HG03135 (cell line): Measurements from ENCODE around the gene PRDM2.

Experiments
- ATAC-seq: cut with Tn5 transposase; IDR thresholded peaks from one replicate; pipeline ENCODE4 v1.9.1; 2021; ENCODE audit warnings: mild to moderate bottlenecking, moderate library complexity; ENCODE audit not compliant: unreplicated experiment

Gene PRDM2

DNA sequence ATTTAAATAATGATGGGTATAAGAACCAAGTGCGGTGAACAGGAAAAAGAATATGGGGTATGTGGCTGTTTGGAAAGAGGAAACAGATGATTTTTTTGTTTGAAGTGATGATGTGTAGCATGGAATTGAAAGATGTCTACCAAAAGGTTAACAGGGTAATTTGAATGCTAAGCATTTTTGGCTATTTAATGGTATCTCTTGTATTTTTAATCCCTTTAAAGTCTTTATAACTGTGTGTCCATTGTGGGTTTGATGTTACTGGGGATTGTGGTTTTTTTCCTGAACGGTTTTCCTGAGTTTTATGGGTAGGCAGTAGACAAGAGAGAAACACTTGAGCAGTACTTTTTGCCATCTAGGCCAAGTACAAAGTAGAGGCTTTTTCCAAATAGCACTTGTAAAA is 63.2 kb downstream of the PRDM2 start:
- ATAC-seq, result no peak

DNA sequence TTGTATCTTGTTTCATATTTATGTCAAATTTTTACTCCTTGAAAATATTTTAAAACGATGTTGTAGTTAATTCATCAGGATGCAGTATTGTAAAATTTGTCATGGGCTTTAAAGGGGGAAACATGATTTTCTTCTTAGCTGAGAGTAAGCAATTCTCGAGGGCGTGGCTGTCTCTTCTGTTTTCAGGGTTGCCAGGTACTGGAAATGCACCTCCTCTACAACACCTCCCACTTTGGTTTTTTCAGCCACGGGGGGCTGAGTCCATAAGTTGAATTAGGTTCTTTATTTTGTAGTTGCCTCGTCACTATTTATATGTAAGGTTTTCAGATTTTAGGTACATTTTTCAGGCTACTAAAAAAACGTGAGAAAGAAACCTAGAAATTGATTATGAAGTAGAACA is 64.0 kb downstream of the PRDM2 start:
- no peak for ATAC-seq

DNA sequence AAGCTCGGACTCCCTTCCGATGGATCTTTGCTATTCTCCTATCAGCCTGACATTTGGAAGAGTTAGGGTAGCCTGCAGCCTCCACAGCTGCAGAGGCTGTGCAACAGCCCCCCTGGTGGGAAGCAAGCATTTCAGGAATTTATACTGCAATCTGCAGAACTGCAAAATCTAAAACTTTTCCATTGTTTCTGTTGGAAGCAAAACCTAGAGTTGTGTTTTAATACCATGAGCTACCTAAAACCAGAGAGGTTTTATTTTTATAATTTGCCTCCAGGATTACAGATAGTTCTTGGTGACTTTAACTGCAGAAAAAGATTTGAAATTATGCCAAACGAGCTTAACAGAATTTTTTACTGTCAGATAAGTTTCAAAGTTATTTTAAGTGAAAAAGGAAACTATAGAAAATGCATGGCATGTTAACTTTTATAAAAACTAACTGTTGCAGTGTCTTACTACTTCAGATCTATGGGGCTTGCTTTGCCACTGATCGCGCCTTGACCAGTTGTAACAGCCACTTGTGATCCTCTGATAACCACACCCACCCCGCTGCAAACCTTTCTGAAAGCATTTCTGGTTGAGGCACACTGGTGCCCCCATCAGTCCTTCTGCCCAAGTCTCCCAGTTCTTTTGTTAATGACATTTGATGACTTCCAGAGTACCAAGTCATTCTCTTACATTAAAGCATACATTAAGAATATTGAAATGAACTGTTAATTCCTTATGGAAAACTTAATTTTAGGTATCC is 64.8 kb downstream of the PRDM2 start:
- no peak for ATAC-seq

DNA sequence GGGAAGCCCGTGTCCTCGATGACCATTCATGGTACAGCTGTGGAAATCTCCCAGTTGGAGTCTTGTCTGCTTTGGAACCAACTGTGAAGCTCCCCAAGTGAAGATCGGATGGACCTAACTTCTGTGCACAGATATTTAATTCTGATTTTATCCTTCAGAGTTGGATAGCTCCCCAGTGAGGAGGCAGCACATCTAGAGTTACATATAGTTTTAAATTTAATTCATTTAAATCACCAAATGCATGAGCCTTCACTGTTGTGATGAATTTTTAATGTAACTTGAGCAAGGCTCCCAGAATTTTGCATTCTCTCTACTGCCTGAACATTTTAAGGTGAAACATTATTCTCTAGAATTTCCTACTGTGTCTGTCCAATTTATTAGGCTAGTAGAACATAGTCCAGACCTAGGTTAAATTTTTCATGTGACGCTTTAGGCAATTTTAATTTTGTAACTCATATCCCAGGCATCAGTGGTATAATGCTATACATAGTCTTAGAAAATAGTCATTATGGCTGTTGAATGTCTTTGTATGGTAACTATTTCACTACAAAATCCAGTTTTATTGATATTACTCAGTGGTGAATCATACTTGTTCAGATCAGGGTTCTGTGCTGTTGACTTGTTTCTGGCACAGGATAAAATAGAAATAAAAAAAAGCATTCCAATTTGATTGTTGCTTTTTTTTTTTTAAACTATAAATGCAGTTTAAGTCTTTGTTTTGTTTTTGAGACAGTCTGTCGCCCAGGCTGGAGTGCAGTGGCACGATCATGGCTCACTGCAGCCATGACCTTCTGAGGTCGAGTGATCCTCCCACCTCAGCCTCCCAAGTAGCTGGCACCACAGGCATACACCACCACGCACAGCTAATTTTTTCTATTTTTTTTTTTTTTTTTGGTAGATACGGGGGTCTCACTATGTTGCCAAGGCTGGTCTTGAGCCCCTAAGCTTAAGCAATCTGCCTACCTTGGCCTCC is 66.9 kb downstream of the PRDM2 start:
- no peak for ATAC-seq

DNA sequence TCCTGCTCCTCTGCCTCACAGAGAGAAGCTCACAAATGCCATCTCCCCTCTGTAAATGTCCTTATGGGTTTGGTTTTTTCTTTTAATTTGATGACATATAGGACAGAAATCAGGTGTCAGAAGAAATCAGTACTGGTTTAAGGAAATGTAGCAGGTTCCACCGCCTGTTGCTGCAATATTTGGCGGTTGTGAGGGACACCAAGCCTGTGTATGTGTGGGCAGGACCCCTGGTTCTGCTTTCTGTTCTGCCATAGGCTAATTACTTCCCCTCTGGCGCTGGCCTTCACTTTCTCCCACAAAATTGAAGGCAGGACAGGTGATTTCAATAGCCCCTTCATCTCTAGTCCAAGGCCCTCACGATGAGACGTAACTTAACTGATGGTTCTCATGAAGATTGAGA is 69.2 kb downstream of the PRDM2 start:
- no peak for ATAC-seq

DNA sequence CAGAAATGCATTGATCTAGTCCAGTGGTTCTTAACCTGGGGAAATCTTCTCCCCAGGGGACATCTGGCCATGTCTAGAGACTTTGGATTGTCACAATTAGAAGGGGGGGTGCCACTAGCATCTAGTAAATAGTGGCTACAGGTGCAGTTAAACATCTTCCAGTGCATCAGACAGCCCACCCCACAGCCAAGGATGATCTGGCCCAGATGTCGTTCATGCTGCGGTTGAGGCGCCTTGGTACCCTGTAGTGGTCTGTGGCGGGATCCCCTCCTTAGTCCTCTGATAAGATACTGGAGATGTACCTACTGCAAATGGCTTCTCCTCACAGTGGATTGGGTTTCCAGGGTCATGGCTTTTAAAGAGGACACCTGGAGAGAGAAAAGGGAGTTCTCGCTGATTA is 69.8 kb downstream of the PRDM2 start:
- no peak for ATAC-seq

DNA sequence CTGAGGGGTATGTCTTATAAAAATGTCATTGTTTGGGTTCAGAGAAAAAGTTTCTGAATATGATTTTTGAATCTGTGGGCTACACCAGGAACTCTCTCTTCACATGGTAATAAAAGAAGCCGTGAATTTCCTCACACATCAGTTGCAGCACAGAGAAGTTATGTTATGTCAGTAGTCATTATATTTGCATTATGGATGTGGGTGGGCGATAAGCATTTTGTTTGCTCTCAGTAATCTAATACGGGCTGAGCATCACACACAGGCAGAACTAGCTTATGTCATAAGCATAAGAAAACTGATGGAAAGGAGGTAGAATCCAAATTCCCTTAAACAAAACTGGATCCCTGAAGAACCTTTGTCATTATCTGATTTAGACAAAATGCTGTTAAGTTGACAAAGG is 70.8 kb downstream of the PRDM2 start:
- no peak for ATAC-seq

DNA sequence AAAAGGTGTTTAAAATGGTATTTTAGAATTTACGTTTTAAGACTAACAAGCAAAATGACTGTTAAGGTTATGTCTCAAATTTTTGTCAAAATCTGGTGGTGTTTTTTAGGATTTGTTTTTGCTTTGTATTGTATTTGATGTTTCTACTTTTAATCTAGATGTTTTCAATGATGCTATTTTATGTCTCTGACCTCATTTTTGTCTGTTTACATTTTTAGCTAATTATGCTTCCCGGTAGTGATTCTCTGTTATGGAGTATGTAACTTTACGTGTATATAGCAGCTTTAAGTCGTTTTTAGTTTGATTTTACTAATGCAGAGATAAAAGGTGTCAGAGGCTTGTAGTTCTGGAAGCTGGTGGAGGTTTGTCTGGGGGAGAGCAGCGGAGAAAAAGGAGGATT is 71.8 kb downstream of the PRDM2 start:
- no peak for ATAC-seq

DNA sequence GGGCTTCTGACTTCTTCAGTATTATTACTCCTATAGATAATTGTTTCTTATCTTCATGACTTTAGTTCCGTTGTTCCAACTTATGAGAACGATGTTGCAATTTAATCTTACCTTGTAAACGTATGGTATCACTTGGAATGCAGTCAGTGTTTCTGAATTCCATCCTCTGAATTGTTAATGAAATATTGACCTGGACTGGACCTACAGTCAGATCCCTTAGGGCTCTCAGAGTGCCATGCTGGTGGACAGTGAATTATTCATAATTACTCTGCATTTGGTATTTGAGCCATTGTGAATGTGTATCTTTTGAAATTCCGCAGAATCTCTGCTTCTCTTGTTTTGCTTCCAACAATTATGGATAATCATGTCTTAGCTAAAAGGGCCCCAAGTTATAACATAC is 72.3 kb downstream of the PRDM2 start:
- ATAC-seq, result no peak

DNA sequence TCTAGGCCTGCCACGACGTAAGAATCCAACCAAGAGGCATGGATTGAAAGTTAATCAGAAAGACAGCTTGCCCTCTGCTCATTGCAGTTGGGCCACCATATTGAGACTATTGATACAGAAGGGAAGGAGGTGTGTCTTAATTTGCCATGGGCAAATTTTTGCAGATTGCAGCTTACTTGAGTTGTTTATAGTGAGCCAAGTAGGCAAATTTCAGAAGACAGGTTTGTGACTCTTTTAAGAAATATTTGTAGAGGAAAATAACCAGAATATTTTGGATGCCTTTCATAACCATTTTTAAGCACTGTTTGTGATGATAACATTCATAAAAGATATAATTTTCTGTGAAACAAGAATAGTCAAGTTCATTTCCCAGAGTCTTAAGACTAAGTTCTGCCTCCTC is 74.1 kb downstream of the PRDM2 start:
- ATAC-seq, result no peak

DNA sequence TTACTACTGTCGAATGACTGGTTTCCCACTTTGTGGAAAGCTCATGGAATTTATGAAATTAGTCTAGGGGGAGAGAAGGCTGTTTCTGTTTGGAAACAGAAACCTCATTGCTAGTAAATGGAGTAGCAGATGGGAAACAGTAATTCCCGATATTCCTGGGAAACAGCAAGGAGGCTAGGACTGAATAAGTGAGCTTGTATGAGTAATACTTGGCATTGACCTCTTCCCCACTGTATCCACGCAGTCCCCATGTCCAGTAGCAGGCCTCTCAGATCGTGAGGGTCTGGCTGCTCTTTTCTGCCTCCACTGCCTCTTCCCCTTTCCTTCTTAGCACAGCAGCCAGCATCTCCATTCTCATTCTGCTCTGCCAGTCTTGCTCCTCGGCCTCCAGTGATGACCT is 75.5 kb downstream of the PRDM2 start:
- ATAC-seq, result no peak

DNA sequence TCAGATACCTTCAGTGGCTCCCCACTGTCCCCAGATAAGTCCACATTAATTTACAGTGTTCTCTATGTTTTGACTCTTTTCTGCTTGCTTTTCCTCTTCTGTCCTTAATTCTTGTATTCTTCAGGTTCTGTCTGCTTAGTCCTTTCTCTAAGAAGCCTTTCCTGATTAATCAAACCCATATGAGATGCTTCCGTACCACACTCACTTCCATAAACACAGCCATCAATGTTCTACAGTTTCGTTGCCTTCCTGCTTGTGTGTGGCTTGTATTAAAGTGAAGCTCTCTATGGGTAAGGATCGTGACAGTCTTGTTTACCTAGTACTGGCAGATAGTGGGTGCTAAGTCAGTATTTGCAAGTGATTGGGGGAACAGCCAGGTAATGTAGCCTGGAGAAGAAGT is 75.9 kb downstream of the PRDM2 start:
- ATAC-seq, result no peak

DNA sequence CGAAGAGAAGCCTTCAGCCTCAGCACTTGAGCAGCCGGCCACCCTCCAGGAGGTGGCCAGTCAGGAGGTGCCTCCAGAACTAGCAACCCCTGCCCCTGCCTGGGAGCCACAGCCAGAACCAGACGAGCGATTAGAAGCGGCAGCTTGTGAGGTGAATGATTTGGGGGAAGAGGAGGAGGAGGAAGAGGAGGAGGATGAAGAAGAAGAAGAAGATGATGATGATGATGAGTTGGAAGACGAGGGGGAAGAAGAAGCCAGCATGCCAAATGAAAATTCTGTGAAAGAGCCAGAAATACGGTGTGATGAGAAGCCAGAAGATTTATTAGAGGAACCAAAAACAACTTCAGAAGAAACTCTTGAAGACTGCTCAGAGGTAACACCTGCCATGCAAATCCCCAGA is 78.4 kb downstream of the PRDM2 start:
- ATAC-seq, result no peak

DNA sequence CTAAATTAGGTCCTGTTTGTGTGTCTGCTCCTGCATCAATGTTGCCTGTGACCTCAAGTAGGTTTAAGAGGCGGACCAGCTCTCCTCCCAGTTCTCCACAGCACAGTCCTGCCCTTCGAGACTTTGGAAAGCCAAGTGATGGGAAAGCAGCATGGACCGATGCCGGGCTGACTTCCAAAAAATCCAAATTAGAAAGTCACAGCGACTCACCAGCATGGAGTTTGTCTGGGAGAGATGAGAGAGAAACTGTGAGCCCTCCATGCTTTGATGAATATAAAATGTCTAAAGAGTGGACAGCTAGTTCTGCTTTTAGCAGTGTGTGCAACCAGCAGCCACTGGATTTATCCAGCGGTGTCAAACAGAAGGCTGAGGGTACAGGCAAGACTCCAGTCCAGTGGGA is 79.9 kb downstream of the PRDM2 start:
- ATAC-seq, result no peak

DNA sequence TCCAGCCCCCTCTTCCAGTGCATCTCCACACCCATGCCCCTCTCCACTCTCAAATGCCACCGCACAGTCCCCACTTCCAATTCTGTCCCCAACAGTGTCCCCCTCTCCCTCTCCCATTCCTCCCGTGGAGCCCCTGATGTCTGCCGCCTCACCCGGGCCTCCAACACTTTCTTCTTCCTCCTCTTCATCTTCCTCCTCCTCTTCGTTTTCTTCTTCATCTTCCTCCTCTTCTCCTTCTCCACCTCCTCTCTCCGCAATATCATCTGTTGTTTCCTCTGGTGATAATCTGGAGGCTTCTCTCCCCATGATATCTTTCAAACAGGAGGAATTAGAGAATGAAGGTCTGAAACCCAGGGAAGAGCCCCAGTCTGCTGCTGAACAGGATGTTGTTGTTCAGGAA is 80.8 kb downstream of the PRDM2 start:
- no peak for ATAC-seq

DNA sequence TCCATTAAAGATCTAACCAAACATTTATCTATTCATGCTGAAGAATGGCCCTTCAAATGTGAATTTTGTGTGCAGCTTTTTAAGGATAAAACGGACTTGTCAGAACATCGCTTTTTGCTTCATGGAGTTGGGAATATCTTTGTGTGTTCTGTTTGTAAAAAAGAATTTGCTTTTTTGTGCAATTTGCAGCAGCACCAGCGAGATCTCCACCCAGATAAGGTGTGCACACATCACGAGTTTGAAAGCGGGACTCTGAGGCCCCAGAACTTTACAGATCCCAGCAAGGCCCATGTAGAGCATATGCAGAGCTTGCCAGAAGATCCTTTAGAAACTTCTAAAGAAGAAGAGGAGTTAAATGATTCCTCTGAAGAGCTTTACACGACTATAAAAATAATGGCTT is 81.2 kb downstream of the PRDM2 start:
- ATAC-seq, result no peak

DNA sequence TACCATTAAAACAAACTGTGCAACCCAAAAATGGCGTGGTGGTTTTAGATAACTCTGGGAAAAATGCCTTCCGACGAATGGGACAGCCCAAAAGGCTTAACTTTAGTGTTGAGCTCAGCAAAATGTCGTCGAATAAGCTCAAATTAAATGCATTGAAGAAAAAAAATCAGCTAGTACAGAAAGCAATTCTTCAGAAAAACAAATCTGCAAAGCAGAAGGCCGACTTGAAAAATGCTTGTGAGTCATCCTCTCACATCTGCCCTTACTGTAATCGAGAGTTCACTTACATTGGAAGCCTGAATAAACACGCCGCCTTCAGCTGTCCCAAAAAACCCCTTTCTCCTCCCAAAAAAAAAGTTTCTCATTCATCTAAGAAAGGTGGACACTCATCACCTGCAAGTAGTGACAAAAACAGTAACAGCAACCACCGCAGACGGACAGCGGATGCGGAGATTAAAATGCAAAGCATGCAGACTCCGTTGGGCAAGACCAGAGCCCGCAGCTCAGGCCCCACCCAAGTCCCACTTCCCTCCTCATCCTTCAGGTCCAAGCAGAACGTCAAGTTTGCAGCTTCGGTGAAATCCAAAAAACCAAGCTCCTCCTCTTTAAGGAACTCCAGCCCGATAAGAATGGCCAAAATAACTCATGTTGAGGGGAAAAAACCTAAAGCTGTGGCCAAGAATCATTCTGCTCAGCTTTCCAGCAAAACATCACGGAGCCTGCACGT is 82.1 kb downstream of the PRDM2 start:
- no peak for ATAC-seq

DNA sequence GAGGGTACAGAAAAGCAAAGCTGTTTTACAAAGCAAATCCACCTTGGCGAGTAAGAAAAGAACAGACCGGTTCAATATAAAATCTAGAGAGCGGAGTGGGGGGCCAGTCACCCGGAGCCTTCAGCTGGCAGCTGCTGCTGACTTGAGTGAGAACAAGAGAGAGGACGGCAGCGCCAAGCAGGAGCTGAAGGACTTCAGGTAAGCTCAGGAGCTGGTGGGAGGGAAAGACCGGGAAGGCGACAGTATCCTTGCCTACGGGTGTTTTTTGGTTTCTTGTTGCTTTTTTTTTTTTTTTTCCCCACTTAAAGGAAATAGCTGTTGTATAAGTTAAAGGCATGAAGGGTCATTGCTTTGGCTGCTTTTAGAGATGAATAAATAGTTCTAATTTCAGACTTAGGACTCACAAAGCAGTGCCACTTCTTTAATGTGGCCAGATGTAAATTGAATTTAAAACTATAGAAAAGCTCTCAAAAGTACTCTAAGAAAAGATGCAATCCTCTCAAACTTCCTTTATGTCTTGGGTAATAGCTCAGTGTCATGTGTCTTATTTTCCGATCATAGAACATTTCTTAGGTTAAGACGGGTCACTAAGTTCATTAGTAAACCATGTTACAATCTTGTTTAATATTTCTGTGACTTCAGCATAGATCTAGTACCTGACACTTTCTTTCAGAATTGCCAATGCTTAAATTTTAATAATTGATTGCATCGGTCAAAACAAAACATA is 82.8 kb downstream of the PRDM2 start:
- ATAC-seq, result no peak

DNA sequence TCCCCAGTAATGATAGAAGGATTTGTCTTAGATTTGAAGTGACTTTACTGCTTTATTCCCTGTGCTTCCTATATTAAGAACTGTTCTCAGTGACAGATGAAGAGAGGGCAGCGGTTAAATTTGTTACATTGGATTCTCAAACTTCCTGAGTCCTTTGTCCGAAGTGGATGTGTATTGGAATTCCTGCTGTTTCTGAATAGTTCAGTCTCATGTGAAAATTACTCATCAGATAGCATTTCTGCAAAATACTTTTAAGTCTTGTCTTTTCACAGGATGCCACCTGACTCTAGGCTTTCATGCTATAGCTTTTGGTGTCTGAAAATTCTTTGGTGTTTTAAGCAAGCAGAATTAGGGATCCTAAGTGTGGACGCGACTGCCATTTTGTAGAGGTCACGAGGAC is 83.6 kb downstream of the PRDM2 start:
- ATAC-seq, result no peak

DNA sequence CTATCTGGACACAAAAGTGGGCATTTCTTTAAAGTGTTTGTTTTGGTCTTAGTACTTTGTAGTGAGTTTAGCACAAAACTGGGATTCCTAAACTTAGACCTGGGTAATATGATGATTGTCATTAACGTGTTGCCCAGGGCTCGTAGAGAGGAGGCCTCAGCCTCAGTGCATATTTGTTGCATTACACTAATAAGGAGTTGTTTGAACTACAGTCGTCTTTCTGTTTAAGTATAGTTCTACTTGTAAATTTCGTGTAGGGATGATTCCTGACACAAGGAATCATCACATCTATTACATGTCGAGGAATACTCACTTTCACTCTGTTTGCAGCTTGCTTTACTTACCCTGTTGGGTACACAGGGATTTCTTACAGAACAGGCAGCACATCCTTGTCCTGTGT is 85.0 kb downstream of the PRDM2 start:
- ATAC-seq, result no peak

DNA sequence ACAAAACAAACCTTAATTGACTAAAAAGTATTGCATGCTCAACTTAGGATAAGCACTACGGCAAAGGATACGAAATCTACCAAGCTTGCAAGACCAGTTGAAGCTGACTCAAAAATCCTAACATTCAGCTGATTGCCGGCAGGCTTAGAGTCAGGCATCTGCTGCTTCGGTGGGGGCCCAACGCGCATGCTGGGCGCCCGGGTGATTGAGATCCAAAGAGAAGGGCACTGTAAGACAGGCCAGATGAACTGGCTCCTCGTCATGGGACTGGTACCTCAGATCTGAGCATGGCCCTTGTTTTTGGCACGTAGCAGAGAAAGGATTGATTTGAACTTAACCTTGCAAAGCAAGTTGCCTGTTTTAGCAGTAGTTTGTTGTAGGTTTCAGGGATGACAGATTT is 86.6 kb downstream of the PRDM2 start:
- ATAC-seq, result no peak
